ENCODE results near the gene SDR42E1.

DNA sequence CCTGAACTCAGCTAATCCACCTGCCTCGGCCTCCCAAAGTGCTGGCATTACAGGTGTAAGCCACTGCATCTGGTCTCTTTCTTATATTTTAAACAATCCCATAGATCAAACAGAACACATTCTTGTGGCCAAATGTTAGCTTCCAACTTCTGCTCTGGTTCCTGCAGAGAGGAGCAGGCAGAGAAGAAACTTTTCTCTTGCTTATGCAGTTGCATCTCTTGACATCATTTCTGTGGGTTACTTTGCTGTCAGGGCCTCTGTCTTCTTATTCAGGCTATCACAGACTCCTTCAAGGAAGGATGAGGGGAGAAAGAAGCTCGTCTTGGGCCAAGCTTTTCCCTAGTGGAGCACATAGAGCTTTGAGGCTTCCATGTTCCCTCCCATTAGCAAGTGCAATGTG, 31.6 kb upstream of the SDR42E1 start:
- TF ChIP-seq, protein P1, sequence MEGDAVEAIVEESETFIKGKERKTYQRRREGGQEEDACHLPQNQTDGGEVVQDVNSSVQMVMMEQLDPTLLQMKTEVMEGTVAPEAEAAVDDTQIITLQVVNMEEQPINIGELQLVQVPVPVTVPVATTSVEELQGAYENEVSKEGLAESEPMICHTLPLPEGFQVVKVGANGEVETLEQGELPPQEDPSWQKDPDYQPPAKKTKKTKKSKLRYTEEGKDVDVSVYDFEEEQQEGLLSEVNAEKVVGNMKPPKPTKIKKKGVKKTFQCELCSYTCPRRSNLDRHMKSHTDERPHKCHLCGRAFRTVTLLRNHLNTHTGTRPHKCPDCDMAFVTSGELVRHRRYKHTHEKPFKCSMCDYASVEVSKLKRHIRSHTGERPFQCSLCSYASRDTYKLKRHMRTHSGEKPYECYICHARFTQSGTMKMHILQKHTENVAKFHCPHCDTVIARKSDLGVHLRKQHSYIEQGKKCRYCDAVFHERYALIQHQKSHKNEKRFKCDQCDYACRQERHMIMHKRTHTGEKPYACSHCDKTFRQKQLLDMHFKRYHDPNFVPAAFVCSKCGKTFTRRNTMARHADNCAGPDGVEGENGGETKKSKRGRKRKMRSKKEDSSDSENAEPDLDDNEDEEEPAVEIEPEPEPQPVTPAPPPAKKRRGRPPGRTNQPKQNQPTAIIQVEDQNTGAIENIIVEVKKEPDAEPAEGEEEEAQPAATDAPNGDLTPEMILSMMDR (IDR thresholded peaks at IDR 0.05) = no peak
- TF ChIP-seq POLR2A (IDR thresholded peaks at IDR 0.05) = no peak

Measured in testis (tissue), 2 donors.